Measurements from ENCODE around the gene MVB12B.

Gene MVB12B

GRCh38 chr9:126429190-126429589 lies 102.6 kb downstream of the MVB12B start:
- no peak for DNase-seq (ENCODE audit: low read depth in 3 of 3)

DNA sequence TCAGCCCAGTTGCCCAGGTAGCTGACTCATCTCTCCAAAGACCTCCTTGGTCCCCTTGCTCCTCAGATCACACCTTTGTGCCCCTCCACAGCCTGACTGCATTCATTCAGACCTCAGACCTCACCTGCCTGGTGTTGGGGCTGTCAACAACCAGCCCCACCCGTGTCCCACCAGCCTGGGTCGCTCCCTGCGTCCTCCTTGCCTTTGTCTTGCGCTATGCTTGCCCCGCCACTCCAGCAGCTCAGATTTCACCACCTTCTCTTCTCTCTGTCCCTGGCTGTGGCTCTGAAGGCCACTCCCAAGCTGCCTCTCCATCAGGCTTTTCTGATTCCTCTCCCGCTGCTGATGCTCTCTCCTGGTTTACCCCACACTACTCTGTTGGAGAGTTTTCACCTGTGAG lies 103.5 kb downstream of the MVB12B start:
- no peak for DNase-seq (ENCODE audit: low read depth in 3 of 3)

DNA sequence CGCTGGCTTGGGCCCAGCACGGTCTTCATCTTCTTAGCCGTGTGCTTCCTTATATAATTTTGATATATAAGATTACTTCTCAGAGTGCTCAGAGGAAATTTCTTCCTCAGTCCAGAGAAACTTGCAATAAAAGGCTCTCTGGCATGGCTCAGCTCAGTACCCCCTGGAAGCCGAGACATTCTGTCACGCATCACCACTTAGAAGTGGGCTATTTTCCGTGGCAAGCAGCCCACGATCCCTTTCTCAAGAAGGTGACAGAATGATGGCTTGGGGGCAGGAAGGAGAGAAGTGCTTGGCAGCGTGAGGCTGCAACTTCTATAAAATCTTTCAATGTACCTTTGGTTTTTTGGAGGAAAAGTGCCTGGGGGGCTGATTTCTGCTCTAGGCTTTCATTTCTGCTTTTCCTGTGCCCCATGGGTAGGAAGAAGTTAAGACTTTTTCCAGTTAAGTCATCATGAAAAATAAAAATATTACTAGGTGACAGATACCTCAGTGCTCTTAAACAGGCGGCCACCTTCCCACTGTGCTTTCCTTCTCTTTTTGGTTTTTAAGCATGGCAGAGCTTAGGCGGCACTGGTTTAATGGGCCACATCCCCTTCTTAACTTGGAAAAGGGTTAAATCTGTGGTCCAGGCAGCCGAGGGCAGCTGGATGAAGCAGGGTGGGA lies 104.6 kb downstream of the MVB12B start:
- no peak for DNase-seq (ENCODE audit: low read depth in 3 of 3)

- no peak for DNase-seq (ENCODE audit: low read depth in 3 of 3)
Observed at GRCh38 chr9:126432659-126433058, 106.0 kb downstream of the MVB12B start.

DNA sequence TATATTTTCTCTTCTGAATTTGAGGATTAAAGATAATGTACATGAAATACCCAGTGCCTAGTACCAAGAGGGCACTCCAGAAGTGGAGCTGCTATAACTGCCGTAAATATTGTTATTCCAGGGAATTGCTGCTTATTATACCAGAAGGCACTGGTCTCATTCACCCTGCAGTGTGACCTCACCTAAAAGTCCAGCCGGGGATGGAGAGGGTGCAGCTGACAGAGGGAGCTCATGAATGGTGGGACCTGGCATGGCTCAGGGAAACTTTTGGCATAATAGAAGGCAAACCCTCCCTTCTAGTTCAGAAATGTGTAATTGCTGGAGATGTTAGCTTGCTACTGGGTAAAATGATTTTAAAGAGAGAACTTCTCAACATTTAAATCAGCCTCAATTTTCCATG lies 108.5 kb downstream of the MVB12B start:
- DNase-seq (ENCODE audit: low read depth in 3 of 3): no peak

GRCh38 chr9:126435626-126436025 lies 109.0 kb downstream of the MVB12B start:
- no peak for DNase-seq (ENCODE audit: low read depth in 3 of 3)

DNA sequence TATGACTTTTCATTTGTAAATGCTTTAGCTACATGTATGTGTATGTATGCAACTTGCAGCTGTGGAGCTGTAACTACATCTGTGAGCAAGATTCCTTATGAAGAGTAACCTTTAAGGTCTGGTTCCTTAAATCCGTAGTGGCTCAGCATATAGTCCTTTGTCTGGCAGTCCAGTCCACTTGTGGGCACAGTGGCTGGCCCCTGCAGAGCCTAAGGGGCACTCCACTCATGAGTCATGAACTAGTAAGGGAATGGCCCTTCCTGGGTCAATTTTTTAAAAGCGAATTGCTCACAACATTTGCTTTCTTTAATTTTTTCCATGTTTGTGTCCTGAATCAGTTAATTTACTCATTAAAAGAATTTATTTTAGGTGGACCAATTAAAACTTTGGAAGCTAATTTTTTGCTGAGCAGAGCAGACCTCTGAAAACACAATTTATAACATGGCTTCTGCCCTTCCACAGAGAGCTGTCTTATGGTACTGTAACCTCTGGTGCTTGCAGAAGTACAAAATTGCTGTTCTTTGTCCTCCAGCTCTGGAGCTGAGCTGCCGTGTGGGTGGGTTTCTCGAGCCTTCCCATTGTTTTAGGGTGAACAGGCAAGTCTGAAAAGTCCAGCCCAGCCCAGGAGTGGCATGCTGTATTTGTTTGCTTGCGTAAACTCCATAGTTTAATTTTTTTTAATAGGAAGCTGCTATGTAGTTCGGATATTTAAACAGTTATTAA lies 110.1 kb downstream of the MVB12B start:
- DNase-seq (ENCODE audit: low read depth in 3 of 3): no peak

- DNase-seq (ENCODE audit: low read depth in 3 of 3): no peak
Observed at GRCh38 chr9:126437268-126437666, 110.6 kb downstream of the MVB12B start.

DNA sequence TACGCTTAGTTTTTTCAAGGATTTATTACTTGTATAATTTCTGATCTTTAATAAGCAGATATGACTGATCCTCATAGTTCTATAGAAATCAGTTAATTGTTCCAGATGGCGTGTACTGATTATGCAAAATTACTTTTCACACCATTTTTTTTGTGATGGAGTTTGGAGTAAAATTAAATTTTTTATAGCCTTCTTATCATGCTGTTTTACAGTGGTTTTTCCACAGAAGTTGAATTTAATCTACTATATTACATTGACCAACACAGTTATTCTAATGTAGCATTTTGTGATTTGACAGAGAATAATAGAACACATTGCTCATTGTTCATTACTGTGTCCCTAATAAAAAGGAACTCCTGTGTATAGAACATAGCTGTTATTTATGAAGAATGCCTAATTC lies 111.1 kb downstream of the MVB12B start:
- no peak for DNase-seq (ENCODE audit: low read depth in 3 of 3)

DNA sequence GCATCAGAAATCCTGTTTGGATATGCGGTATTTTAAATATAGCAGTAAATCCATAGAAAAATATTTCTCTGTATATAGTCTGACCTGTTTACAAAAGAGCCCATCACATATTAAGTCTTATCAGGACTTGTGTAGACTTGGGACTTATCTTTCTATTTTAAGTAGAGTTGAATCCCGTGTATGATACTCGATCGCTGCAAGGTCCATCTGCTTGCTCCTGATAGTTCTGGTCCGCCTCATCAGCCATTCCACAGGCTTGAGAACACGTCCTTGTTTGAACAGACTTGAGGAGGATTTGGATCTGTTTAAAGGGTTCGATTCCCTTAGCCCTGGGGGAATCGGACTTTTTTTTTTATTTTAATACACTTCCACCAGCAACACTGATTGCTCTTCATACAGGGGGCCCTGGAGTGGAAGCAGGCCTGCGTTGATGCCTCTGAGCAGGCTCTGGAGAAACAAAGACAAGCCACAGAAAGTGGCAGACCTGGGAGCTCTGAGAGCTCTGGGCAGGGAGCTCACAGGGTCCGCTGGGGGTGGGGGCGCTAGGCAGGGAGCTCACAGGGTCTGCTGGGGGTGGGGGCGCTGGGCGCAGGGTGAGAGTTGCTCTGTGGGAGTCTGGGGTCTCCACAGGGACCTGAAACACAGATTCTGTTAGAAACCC lies 112.2 kb downstream of the MVB12B start:
- no peak for DNase-seq (ENCODE audit: low read depth in 3 of 3)

- no peak for DNase-seq (ENCODE audit: low read depth in 3 of 3)
Observed at GRCh38 chr9:126439402-126439765, 112.8 kb downstream of the MVB12B start.

DNA sequence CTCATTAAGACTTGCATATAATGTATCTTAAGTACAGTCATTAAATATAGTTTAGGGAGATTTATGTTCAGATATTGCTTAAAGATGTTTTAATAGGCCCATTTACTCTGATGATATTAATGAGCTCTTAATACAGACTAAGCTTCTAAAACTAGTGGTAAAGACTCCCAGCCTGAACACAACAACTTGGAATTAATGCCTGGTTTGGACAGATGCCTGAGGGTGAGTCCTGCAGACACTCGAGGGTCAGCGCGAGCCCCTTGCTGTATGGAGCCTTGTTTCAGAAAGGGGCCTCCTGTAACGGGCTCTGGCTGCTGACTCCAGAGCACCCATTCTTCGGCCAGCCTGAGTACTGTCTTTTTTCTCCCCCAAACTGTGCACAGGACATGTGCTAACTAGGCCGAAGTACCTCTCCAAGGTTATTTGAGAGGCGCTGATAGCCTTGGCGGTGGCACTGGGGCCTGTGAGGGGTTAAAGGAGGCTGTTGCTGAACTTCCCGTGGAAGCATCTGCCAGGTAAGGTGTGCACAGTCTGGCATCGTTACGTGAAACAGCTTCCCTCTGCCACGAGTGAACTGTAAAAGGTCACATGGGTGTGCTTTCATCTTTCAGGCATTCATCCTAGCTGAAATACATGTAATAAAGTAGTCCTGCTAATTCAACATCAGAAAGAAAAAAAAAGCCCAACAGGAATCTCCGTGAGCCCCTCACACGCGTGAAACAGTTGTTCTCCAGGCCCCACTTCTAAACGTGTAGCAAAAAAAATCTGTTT lies 113.4 kb downstream of the MVB12B start:
- DNase-seq (ENCODE audit: low read depth in 3 of 3): no peak

- no peak for DNase-seq (ENCODE audit: low read depth in 3 of 3)
Observed at GRCh38 chr9:126440940-126441339, 114.3 kb downstream of the MVB12B start.

DNA sequence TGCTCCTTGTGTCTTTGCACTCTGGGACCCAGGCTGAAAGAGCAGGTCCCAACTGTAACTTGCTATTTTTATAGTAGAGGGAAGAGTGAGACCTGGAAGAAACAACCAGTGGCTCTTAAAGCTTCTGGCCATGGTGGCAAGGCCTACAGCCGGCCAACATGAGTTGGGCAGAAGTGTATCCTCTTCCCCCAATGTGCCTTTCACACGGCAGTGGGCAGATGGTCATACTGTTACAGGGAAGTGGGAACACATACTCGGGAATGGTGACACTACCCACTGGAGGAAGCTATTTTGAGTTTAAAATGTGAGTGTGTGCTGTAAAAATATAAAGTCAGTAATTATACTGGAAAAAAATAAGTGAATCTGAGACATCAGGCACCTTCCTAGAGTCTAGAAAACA lies 116.0 kb downstream of the MVB12B start:
- DNase-seq (ENCODE audit: low read depth in 3 of 3): no peak

GRCh38 chr9:126443144-126443543 lies 116.5 kb downstream of the MVB12B start:
- no peak for DNase-seq (ENCODE audit: low read depth in 3 of 3)

DNA sequence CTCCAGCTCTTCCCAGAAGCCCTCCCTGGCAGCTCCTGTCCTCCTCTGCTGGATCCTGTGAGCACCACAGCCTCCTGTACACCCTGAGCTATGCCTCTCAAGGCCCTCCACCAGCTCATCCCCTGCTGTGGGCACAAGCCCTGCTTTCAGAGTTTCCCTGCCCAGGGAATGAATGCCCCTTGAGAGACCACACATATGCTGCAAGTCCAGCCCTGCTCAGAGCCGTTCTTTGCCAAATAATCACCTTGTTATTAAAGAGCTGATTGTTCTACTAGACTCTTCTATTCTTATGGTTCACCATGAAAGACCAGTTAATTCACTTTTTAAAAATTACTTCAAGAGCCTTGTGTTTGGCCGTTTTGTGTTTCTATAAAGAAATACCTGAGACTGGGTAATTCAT lies 121.5 kb downstream of the MVB12B start:
- no peak for DNase-seq (ENCODE audit: low read depth in 3 of 3)

DNA sequence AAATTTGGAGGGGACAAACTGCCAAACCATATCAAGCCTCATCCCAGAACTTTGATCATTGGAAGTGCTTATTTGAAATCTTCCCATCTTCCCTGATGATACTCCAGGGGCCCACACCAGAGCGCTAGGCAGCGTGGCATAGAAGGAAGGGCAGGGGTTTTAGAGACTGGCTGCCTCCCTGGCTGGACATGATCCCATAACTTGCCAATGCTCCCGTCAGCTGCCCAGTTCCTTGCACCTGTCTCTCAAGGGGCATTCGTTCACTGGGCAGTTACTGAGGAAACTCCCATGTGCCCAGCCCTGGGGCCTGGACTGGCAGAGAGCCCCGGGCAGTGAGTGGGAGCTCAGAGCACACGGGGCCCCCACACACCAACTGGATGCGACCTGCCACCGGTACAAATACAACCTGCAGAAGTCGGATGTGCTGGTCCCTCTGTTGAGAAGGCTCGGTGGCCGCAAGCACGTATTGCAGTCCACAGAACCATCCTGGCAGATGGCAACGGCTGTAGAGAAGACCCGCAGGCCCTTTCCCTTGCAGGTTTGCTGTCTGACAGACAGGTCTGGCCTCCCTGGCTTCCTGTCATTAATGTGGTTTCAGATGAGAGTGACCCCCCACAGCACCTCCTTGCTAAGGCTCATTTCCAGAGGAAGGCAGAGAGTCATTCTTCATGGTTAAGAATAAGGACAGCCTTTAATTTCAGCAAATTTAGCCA lies 122.4 kb downstream of the MVB12B start:
- no peak for DNase-seq (ENCODE audit: low read depth in 3 of 3)

DNA sequence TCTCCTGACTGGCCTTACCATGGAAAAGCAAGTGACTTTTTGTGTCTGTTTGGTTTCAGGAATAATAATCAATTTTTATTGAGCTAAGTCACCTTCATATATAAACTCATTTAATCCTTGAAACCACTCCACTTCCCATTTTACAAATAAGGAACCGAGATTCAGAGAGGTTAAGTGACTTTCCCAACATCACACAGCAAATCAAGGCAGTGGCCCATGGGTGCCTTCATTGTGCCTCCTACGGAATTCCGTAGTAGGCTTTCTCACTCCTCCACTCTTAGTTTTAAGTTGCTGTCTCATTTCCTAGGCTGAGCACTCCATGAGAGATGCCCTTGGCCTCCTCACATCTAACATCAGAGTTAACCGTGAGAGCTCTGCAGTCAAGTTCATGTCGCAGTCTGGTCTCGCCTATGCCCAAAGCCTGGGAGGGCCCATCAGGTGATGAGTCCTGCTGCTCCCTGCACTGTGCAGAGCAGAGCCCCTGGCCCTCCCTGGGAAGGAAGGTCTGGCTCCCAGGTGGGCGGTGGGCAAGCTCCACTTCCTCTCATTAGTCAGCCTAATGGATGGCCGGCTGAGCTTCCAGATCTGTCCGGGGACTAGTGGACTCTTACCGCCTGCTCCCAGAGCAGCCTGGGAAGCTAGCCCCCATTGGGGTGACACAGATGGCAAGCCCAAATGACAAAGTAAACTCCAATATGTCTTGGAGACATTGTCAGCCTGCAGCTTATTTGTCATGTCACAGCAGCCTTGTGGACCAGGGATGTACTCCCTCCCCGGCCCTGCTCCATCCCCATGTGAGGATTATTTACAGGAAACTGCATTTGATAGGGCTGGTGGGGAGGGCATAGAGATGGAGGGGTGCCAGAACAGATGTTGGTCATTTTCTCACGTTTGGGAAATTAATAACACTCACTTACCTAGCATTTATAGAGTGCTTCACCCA lies 123.4 kb downstream of the MVB12B start:
- DNase-seq (ENCODE audit: low read depth in 3 of 3): no peak

DNA sequence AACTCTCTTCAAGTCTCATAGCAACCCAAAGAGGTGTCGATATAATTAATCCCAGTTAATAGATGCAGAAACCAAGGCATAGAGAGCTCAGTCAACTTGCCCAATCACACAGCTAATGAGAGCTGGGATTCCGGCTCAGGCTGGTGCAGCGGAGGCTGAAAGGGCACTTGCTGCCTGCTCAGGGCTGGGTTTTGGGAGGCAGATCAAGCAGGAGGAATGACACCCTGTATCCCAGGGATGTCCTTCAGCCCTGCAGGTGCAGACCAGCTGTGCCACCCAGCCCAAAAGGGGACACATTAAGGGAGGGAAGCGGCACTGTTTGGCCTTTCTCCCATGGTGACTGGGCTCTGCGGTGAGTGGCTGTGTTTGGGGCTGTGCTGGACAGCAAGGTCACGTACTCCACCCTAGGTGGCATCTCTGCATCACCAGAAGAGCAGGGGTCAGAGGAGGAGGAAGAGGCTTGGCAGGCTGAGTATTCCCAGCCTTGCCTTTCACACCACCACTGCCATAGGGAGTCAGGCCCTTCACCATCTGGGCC lies 124.1 kb downstream of the MVB12B start:
- no peak for DNase-seq (ENCODE audit: low read depth in 3 of 3)

DNA sequence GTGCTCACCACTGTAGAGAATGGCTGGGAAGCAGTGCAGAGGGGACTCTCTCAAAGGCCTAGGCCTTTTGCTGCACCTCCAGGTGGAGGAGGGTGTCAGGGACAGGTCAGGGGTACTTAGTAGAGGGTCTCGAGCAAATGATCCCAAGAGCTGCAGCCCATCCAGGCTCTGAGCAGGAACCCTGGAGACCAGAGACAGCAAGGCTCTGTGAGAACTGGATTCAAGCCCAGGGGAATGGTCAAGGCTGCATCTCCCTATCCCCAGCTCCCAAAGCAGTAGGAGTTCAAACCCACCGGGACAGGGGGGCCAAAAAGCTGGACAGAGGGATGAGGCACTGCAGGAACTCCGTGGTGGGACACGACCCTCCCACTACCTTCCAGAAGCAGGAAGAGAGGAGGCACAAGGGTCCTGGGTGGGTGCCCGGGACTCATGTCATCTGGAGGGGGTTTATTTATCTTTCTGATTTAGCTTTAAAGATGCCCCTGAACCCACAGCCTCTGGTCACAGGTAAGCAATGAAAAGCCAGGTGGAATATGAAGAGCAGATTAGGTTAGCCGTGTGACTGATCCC lies 124.8 kb downstream of the MVB12B start:
- no peak for DNase-seq (ENCODE audit: low read depth in 3 of 3)
